Epithelial cell of proximal tubule (primary cell): ENCODE results near the gene ZBTB8A. TPM values are rescaled to one million over a fixed set of nuclear protein-coding genes. Genes with fewer than 3 reads are reported as not detected.
"Not testable (repeated sequence)": the region's sequence is repeated elsewhere in the genome, so short reads cannot be mapped to it uniquely, and the experiment has no call there.

ENCODE experiments used
- DNase-seq: peaks from one replicate; pipeline ENCODE4 v3.0.0-alpha.2; 2011; ENCODE audit warnings: low read depth
- H3K4me3 ChIP-seq: 2 replicates; pipeline ENCODE4 v1.5.1; 2011; ENCODE audit warnings: low read depth, mild to moderate bottlenecking, low read length
- total RNA-seq: library from RNA; depleted of rRNA; stranded (reverse); fragments of >200 nt; gene quantifications from 2 replicates; pipeline ENCODE4 v1.2.3, GENCODE V29; 2015
- TF ChIP-seq, protein P1 (sequence below): conservative IDR thresholded peaks from 2 replicates; pipeline ENCODE4 v1.5.1; 2012; ENCODE audit warnings: low read depth, mild to moderate bottlenecking, low read length

Gene ZBTB8A
- total RNA-seq, 1 donor from 2014 or later = 3.2 TPM

DNA sequence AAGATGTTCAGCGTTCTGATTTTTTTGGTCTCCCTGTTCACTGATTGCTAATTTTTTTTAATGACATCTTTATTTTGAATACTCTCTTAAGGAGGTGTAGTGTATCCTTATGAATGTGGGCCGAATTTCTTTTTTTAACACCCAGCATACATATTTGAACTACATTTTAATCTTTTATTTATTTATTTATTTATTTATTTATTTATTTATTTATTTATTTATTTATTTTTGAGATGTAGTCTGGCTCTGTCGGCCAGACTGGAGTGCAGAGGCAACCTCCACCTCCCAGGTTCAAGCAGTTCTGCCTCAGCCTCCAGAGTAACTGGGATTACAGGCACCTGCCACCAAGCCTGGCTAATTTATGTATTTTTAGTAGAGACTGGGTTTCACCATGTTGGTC lies 15.1 kb downstream of the ZBTB8A start:
- TF ChIP-seq, protein P1, sequence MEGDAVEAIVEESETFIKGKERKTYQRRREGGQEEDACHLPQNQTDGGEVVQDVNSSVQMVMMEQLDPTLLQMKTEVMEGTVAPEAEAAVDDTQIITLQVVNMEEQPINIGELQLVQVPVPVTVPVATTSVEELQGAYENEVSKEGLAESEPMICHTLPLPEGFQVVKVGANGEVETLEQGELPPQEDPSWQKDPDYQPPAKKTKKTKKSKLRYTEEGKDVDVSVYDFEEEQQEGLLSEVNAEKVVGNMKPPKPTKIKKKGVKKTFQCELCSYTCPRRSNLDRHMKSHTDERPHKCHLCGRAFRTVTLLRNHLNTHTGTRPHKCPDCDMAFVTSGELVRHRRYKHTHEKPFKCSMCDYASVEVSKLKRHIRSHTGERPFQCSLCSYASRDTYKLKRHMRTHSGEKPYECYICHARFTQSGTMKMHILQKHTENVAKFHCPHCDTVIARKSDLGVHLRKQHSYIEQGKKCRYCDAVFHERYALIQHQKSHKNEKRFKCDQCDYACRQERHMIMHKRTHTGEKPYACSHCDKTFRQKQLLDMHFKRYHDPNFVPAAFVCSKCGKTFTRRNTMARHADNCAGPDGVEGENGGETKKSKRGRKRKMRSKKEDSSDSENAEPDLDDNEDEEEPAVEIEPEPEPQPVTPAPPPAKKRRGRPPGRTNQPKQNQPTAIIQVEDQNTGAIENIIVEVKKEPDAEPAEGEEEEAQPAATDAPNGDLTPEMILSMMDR = no peak
- no peak overlapping the region for H3K4me3 ChIP-seq
- no peak for DNase-seq

- DNase-seq, H3K4me3 ChIP-seq: not testable (repeated sequence)
Measured at GRCh38 chr1:32557035-32557434, 17.8 kb downstream of the ZBTB8A start.

GRCh38 chr1:32557812-32558211 lies 18.6 kb downstream of the ZBTB8A start:
- no peak for DNase-seq
- TF ChIP-seq, protein P1 = no peak
- no peak overlapping the region for H3K4me3 ChIP-seq

DNA sequence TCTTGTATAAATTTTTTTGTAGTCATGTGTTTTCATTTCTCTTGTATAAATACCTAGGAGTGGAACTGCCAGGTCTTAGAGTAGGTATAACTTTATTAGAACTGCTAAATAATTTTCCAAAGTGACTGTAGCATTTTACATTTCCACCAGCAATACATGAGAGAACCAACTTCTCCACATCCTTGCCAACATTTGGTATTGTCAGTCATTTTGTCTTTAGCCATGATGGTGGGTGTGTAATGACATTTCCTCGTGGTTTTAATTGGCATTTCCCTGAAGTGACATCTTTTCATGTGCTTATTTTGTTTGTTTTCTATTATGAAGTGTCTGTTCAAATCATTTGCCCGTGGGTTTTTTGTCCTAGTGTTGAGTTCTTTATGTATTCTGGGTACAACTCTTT lies 29.7 kb downstream of the ZBTB8A start:
- H3K4me3 ChIP-seq = no peak overlapping the region
- DNase-seq = no peak
- TF ChIP-seq, protein P1 = no peak

DNA sequence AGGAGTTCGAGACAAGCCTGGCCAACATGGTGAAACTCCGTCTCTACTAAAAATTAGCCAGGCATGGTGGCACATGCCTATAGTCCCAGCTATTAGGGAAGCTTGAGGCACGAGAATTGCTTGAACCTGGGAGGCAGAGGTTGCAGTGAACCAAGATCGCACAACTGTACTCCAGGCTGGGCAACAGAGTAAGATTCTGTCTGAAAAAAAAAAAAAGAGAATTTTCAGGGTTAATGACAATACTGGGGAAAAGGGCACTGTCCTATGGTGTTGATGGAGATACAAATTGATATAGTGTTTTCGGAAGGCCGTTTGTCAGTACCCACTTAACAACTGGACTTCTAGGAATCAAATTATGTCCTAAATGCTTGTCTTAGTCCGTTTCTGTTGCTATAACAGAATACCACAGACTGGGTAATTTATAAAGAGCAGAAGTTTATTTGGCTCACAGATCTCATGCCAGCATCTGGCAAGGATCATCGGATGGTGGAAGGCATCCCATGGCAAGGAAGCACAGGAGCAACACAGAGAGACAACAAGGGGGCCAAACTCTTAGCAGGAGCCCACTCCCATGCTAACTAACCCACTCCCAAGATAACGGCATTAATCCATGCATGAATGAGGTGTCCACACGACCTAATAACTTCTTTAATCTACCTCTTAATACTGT lies 41.3 kb downstream of the ZBTB8A start:
- TF ChIP-seq, protein P1 = no peak
- DNase-seq = no peak
- H3K4me3 ChIP-seq = no peak overlapping the region

DNA sequence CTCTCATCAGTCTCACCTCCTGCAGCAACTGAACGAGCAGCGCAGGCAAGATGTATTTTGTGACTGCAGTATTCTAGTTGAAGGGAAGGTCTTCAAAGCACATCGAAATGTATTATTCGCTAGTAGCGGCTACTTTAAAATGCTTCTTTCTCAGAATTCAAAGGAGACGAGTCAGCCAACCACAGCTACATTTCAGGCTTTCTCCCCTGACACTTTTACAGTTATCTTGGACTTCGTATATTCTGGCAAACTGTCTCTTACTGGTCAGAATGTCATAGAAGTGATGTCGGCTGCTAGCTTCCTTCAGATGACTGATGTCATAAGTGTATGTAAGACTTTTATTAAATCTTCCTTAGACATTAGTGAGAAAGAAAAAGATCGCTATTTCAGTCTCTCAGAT lies 53.7 kb downstream of the ZBTB8A start:
- DNase-seq = no peak
- TF ChIP-seq, protein P1 = no peak
- no peak overlapping the region for H3K4me3 ChIP-seq

DNA sequence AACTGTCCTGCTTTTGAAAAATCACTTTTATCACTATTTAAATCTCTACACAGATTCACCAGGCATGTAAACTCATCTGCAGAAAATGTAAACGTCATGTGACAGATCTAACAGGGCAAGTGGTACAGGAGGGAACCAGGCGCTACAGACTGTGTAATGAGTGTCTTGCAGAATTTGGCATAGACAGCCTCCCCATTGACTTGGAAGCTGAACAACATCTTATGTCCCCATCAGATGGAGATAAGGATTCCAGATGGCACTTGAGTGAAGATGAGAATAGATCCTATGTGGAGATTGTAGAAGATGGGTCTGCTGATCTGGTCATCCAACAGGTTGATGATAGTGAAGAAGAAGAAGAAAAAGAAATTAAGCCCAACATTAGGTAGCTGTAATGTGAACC lies 60.8 kb downstream of the ZBTB8A start:
- TF ChIP-seq, protein P1 = no peak

More for the DNA sequence above, 60.8 kb downstream of the ZBTB8A start:
- no peak overlapping the region for H3K4me3 ChIP-seq
- DNase-seq = no peak
